Measurements from ENCODE around the gene C1QTNF8.

DNA sequence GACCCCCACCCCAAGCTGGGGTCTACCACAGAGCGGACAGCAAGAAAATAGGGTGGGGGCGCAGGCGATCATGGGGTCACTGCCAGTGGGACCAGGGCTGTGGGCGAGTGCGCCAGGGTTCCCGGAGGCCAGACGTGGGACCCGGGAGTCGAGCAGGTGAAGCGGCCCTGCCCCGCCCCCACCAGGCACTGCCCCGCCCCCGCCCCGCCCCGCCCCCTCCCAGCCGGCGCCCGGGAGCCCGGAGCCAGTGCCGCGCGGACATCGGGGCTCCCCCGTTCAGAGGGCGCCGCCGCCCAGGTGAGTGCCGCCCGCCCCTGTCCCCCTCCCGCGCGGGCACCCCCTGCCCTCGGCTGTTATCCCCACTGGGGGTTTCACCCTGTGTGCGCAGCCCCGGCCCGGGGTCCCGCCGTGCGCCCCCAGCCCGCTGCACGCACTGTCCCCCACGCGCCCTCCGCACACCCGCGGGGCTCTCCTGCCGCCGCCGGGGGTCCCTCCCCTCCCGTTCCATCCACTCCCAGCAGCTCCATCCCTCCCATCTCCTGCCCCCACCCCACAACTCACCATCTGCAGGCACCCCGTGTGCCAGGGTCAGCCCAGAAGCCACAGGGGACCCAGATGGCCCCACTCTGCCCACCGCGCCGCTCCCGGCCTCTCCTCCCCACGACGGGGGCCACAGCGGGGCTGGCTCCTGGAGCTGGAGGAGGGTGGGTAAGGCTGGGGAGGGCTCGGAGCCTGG, 23.4 kb downstream of the C1QTNF8 start, which contains the start of gene SSTR5:
- TF ChIP-seq, protein P1, sequence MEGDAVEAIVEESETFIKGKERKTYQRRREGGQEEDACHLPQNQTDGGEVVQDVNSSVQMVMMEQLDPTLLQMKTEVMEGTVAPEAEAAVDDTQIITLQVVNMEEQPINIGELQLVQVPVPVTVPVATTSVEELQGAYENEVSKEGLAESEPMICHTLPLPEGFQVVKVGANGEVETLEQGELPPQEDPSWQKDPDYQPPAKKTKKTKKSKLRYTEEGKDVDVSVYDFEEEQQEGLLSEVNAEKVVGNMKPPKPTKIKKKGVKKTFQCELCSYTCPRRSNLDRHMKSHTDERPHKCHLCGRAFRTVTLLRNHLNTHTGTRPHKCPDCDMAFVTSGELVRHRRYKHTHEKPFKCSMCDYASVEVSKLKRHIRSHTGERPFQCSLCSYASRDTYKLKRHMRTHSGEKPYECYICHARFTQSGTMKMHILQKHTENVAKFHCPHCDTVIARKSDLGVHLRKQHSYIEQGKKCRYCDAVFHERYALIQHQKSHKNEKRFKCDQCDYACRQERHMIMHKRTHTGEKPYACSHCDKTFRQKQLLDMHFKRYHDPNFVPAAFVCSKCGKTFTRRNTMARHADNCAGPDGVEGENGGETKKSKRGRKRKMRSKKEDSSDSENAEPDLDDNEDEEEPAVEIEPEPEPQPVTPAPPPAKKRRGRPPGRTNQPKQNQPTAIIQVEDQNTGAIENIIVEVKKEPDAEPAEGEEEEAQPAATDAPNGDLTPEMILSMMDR (IDR thresholded peaks at IDR 0.05): no peak
- no peak for TF ChIP-seq EZH2 (IDR thresholded peaks at IDR 0.05; ENCODE audit: borderline replicate concordance, insufficient read depth, low read depth, low read length, poor library complexity, severe bottlenecking)

Data from B cell (primary cell).